Dendritic cell treated with granulocyte-macrophage colony-stimulating factor and Interleukin-4, amounts not matched to agents 40 ng/mL and 50 ng/mL, for 4 days (primary cell): ENCODE results near the gene DBT.
"Not testable (repeated sequence)": the region's sequence is repeated elsewhere in the genome, so short reads cannot be mapped to it uniquely, and the experiment has no call there.

Experiments used
- H3K27ac Mint-ChIP-seq: one replicate; pipeline ENCODE4 v1.8.0; 2022; ENCODE audit warnings: mild to moderate bottlenecking, mixed read lengths
- H3K27me3 Mint-ChIP-seq: one replicate; pipeline ENCODE4 v1.8.0; 2022; ENCODE audit warnings: mild to moderate bottlenecking, mixed read lengths
- H3K36me3 Mint-ChIP-seq: one replicate; pipeline ENCODE4 v1.8.0; 2022; ENCODE audit warnings: low read depth, mixed read lengths
- H3K4me1 Mint-ChIP-seq: one replicate; pipeline ENCODE4 v1.8.0; 2022; ENCODE audit warnings: low read depth, mixed read lengths
- H3K4me3 Mint-ChIP-seq: one replicate; pipeline ENCODE4 v1.8.0; 2022; ENCODE audit warnings: mild to moderate bottlenecking, moderate library complexity, mixed read lengths
- H3K9me3 Mint-ChIP-seq: one replicate; pipeline ENCODE4 v1.8.0; 2022; ENCODE audit warnings: mixed read lengths
- intact Hi-C: fragments of 100-400 bp; cut with micrococcal nuclease; formaldehyde crosslinking; loops from one replicate; pipeline ENCODE4 v1.15.0; 2022

Gene DBT

DNA sequence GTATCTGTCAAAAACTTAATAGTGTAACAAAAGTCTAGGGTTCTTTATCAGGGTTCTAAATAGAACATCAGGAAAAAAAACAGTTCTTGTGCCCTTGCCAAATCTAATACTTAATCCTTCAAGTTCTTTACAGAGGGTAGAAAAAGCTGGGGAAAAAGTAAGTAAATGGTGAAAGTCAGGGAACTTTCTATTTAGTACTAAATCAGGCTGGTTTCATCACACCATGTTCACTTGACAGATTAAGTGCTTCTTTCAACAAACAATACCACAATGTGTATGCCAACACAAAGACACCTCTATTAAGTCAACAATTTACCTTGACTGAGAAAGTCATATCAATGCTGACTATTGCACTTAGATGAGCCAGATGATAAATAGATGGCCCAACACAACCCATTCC is 9.7 kb downstream of the DBT start:
- peaks cover 6% of the 10 kb centered on the region for H3K4me1 Mint-ChIP-seq
- H3K4me3 Mint-ChIP-seq: no peak overlapping the region
- intact Hi-C loops: loop anchor here (10.0 kb wide), 2 partner anchors 45 to 105 kb away; partner anchors contain the start of genes SASS6 and TRMT13
- no peaks in the 10 kb centered on the region for H3K27me3 Mint-ChIP-seq
- H3K27ac Mint-ChIP-seq: no peak overlapping the region
- peaks cover 42% of the 10 kb centered on the region for H3K36me3 Mint-ChIP-seq
- H3K9me3 Mint-ChIP-seq: no peaks in the 10 kb centered on the region

GRCh38 chr1:100237091-100237490 is 12.5 kb downstream of the DBT start:
- no peak overlapping the region for H3K27ac Mint-ChIP-seq
- no peaks in the 10 kb centered on the region for H3K27me3 Mint-ChIP-seq
- no peaks in the 10 kb centered on the region for H3K9me3 Mint-ChIP-seq
- no peak overlapping the region for H3K4me3 Mint-ChIP-seq
- peaks cover 60% of the 10 kb centered on the region for H3K36me3 Mint-ChIP-seq
- H3K4me1 Mint-ChIP-seq: peaks cover 17% of the 10 kb centered on the region
- intact Hi-C loops: loop anchor here (10.0 kb wide), 1 partner anchor 48 kb away; no protein-coding TSS in a partner anchor

GRCh38 chr1:100234432-100234831 is 15.2 kb downstream of the DBT start:
- no peaks in the 10 kb centered on the region for H3K27me3 Mint-ChIP-seq
- no peaks in the 10 kb centered on the region for H3K9me3 Mint-ChIP-seq
- H3K27ac Mint-ChIP-seq: no peak overlapping the region
- peaks cover 17% of the 10 kb centered on the region for H3K4me1 Mint-ChIP-seq
- intact Hi-C loops: loop anchor here (10.0 kb wide), 1 partner anchor 50 kb away; no protein-coding TSS in a partner anchor
- no peak overlapping the region for H3K4me3 Mint-ChIP-seq
- H3K36me3 Mint-ChIP-seq: peaks cover 66% of the 10 kb centered on the region

- intact Hi-C loops: loop anchor here (10.0 kb wide), 1 partner anchor 51 kb away; no protein-coding TSS in a partner anchor
- H3K9me3 Mint-ChIP-seq, H3K4me3 Mint-ChIP-seq, H3K27me3 Mint-ChIP-seq, H3K27ac Mint-ChIP-seq: not testable (repeated sequence)
- Mint-ChIP-seq H3K4me1 (peaks cover 15% of the 10 kb centered on the region), H3K36me3 (peaks cover 65% of the 10 kb centered on the region)
Observed at GRCh38 chr1:100233566-100233965, 16.1 kb downstream of the DBT start.

DNA sequence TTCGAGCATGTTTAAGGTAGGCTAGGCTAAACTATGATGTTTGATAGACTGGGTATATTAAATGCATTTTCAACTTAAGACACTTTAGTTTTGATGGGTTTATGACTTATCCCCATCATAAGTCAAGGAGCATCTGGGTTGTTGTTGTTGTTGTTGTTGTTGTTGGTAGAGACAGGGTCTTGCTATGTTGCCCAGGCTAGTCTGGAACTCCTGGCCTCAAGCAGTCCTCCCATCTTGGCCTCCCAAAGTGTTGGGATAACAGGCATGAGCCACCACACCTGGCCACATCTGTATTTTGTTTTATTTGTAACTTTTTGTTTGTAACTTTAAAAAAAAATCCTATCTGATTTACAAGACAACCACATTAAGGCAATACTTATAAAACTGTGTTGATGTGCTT is 17.5 kb downstream of the DBT start:
- H3K27ac Mint-ChIP-seq: no peak overlapping the region

DNA sequence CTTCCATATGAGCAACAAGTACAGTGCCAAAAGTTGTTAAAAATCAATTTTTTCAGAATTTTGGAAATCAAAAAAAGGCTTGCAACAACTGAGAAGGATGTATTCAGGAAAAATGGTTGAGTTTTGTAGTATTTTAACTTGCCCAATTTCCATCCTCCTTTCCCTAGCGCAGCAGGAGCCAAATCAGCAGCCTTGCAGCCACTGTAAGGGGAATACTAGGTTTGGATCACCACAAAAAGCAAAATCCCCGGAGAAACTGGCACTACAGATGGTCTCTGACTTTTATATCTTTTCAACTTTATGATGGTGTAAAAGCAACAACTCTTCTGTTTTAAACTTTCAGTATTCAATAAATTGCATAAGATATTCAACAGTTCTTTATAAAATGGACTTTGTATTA is 17.9 kb downstream of the DBT start:
- Mint-ChIP-seq H3K4me1 (peaks cover 10% of the 10 kb centered on the region), H3K4me3 (no peak overlapping the region), H3K9me3 (no peaks in the 10 kb centered on the region), H3K36me3 (peaks cover 60% of the 10 kb centered on the region), H3K27me3 (no peaks in the 10 kb centered on the region), H3K27ac (no peak overlapping the region)
- intact Hi-C loops: loop anchor here (10.0 kb wide), 1 partner anchor 53 kb away; no protein-coding TSS in a partner anchor

More for the DNA sequence above, 17.5 kb downstream of the DBT start:
- H3K36me3 Mint-ChIP-seq: peaks cover 64% of the 10 kb centered on the region
- no peaks in the 10 kb centered on the region for H3K27me3 Mint-ChIP-seq
- H3K4me1 Mint-ChIP-seq: peaks cover 10% of the 10 kb centered on the region
- H3K9me3 Mint-ChIP-seq: no peaks in the 10 kb centered on the region
- H3K4me3 Mint-ChIP-seq: no peak overlapping the region
- intact Hi-C loops: loop anchor here (10.0 kb wide), 1 partner anchor 53 kb away; no protein-coding TSS in a partner anchor

DNA sequence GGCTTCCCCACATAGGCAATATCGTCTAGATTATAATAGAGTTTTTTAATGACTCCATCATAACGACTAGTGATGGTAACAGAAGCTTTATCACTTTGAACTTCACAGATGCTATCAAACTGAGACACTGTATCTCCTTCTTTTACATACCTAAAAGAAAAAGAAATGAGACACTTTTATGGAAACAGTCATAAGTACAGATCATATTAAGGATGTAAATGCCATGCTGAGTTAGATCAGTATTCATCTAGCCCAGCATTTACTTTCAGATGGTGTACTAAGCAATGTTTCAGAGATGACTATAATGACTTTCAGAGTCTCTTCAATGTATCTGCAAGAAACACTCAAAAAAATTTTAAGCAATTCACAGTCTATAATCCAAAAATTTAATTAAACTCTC is 18.9 kb downstream of the DBT start:
- Mint-ChIP-seq H3K27me3 (no peaks in the 10 kb centered on the region), H3K36me3 (peaks cover 60% of the 10 kb centered on the region), H3K9me3 (no peaks in the 10 kb centered on the region), H3K4me3 (no peak overlapping the region), H3K4me1 (peaks cover 10% of the 10 kb centered on the region), H3K27ac (no peak overlapping the region)
- intact Hi-C loops: loop anchor here (10.0 kb wide), 1 partner anchor 54 kb away; no protein-coding TSS in a partner anchor

- Mint-ChIP-seq H3K4me1 (peaks cover 10% of the 10 kb centered on the region), H3K4me3 (no peak overlapping the region), H3K27me3 (no peaks in the 10 kb centered on the region), H3K9me3 (no peaks in the 10 kb centered on the region), H3K27ac (no peak overlapping the region), H3K36me3 (peaks cover 60% of the 10 kb centered on the region)
- intact Hi-C loops: loop anchor here (10.0 kb wide), 1 partner anchor 55 kb away; no protein-coding TSS in a partner anchor
Observed at GRCh38 chr1:100229681-100230443, 19.8 kb downstream of the DBT start.

- Mint-ChIP-seq H3K27ac (no peak overlapping the region), H3K27me3 (no peaks in the 10 kb centered on the region), H3K36me3 (peaks cover 20% of the 10 kb centered on the region), H3K4me1 (no peaks in the 10 kb centered on the region), H3K9me3 (no peaks in the 10 kb centered on the region), H3K4me3 (no peak overlapping the region)
- intact Hi-C loops: no loop called here
Observed at GRCh38 chr1:100222428-100222827, 27.2 kb downstream of the DBT start.

DNA sequence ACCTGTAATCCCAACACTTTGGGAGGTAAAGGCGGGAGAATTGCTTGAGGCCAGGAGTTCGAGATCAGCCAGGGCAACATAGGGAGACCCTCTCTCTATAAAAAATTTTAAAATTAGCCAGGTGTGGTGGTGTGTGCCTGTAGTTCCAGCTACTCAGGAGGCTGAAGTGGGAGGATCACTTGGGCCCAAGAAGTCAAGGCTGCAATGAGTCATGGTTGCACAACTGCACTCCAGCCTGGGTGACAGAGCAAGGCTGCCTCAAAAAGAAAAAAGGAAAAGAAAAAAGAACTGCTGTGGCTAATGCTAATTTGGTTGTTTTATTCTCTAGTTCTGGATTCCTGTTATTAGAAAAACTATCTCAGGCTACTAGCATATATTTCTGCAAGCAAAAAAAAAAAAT is 29.8 kb downstream of the DBT start:
- intact Hi-C loops: no loop called here
- H3K9me3 Mint-ChIP-seq: no peaks in the 10 kb centered on the region

DNA sequence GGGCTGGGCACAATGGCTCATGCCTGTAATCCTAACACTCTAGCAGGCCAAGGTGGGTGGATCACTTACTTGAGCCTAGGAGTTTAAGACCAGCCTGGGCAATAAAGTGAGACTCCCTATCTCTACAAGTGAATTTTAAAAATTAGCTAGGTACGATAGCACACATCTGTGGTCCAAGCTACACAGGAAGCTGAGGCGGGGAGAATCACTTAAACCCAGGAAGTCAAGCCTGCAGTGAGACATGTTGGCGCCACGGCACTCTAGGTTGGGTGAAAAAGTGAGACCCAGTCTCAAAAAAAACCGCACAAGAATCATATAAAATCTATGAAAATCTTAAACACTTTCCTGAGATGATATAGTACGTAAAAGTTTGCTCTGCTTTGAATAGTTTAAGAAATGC is 30.2 kb downstream of the DBT start:
- H3K9me3 Mint-ChIP-seq: no peaks in the 10 kb centered on the region
- intact Hi-C loops: no loop called here
- H3K4me3 Mint-ChIP-seq: no peak overlapping the region
- peaks cover 35% of the 10 kb centered on the region for H3K36me3 Mint-ChIP-seq
- H3K4me1 Mint-ChIP-seq: no peaks in the 10 kb centered on the region
- H3K27me3 Mint-ChIP-seq: no peaks in the 10 kb centered on the region
- no peak overlapping the region for H3K27ac Mint-ChIP-seq

More for the DNA sequence above, 29.8 kb downstream of the DBT start:
- Mint-ChIP-seq H3K36me3 (peaks cover 31% of the 10 kb centered on the region), H3K27ac (no peak overlapping the region), H3K4me3 (no peak overlapping the region), H3K4me1 (no peaks in the 10 kb centered on the region), H3K27me3 (no peaks in the 10 kb centered on the region)

DNA sequence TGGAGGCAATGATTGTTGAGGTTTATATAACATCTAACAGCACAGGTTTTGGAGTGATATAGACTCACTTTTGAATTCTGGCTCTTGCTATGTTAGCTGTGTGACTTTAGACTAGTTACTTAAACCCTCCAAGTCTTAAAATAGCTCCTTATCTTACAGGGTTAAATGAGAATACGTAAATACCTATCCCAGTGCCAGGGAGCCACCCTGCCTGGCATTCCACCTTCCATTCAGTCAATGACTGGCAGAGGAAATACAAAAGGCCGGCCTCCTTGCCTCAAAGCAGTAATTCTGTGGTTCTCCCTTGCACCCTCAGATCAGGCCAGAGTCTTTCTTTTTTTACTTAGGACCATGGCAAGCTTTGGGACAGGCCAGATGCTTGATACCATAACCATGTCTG is 31.8 kb downstream of the DBT start:
- Mint-ChIP-seq H3K9me3 (no peaks in the 10 kb centered on the region), H3K36me3 (peaks cover 51% of the 10 kb centered on the region), H3K27me3 (no peaks in the 10 kb centered on the region), H3K4me3 (no peak overlapping the region), H3K27ac (no peak overlapping the region), H3K4me1 (no peaks in the 10 kb centered on the region)
- intact Hi-C loops: no loop called here

GRCh38 chr1:100215101-100215500 is 34.5 kb downstream of the DBT start:
- H3K9me3 Mint-ChIP-seq: no peaks in the 10 kb centered on the region
- no peaks in the 10 kb centered on the region for H3K27me3 Mint-ChIP-seq
- no peak overlapping the region for H3K4me3 Mint-ChIP-seq
- H3K36me3 Mint-ChIP-seq: peaks cover 72% of the 10 kb centered on the region
- no peak overlapping the region for H3K27ac Mint-ChIP-seq
- intact Hi-C loops: no loop called here
- no peaks in the 10 kb centered on the region for H3K4me1 Mint-ChIP-seq

- H3K36me3 Mint-ChIP-seq: peaks cover 76% of the 10 kb centered on the region
- H3K4me1 Mint-ChIP-seq: no peaks in the 10 kb centered on the region
- no peak overlapping the region for H3K27ac Mint-ChIP-seq
- H3K4me3 Mint-ChIP-seq: no peak overlapping the region
- intact Hi-C loops: no loop called here
- no peaks in the 10 kb centered on the region for H3K9me3 Mint-ChIP-seq
- no peaks in the 10 kb centered on the region for H3K27me3 Mint-ChIP-seq
Observed at GRCh38 chr1:100213141-100213540, 36.5 kb downstream of the DBT start.
